Lung (tissue), 12 donors: Measurements from ENCODE around the gene PTDSS2. TPM values are rescaled to one million over a fixed set of nuclear protein-coding genes. Genes with fewer than 3 reads are reported as not detected.

Source experiments
- ATAC-seq: fragments of 200-7000 bp; cut with Tn5 transposase; one replicate; pipeline ENCODE4 v1.9.1; 2020; ENCODE audit warnings: moderate number of reproducible peaks; ENCODE audit not compliant: insufficient read depth, low FRiP score
- DNase-seq, 3 donors: peaks; one replicate each; pipeline ENCODE4 v3.0.0-alpha.2; 2013 to 2017
- H3K27ac ChIP-seq, 2 donors: one replicate each; pipeline ENCODE4 v1.5.1; 2013; ENCODE audit warnings: mild to moderate bottlenecking in 2 of 2, moderate library complexity in 2 of 2, control low read depth in 1 of 2, inconsistent platforms in 1 of 2, low read depth in 1 of 2, low read length in 1 of 2
- H3K27me3 ChIP-seq, 3 donors: one replicate each; pipeline ENCODE4 v1.5.1; 2013; ENCODE audit warnings: low read length in 2 of 3; ENCODE audit not compliant: control insufficient read depth in 3 of 3, insufficient read depth in 3 of 3
- H3K36me3 ChIP-seq, 4 donors: one replicate each; pipeline ENCODE4 v1.5.1; 2013; ENCODE audit warnings: low read length in 4 of 4, mild to moderate bottlenecking in 1 of 4, moderate library complexity in 1 of 4; ENCODE audit not compliant: control insufficient read depth in 4 of 4, insufficient read depth in 4 of 4
- H3K4me1 ChIP-seq, 5 donors: one replicate each; pipeline ENCODE4 v1.5.1; 2013; ENCODE audit warnings: low read length in 5 of 5, mild to moderate bottlenecking in 2 of 5, moderate library complexity in 1 of 5; ENCODE audit not compliant: control insufficient read depth in 5 of 5, insufficient read depth in 5 of 5
- H3K4me3 ChIP-seq: one replicate; pipeline ENCODE4 v1.5.1; 2013; ENCODE audit warnings: mild to moderate bottlenecking, control low read depth, moderate library complexity
- H3K9ac ChIP-seq, 2 donors: one replicate each; pipeline ENCODE4 v1.5.1; 2013; ENCODE audit warnings: low read length in 2 of 2, control low read depth in 1 of 2; ENCODE audit not compliant: insufficient read depth in 1 of 2
- H3K9me3 ChIP-seq, 4 donors: one replicate each; pipeline ENCODE4 v1.5.1; 2013; ENCODE audit warnings: low read length in 3 of 4, mild to moderate bottlenecking in 1 of 4, moderate library complexity in 1 of 4; ENCODE audit not compliant: control insufficient read depth in 4 of 4, insufficient read depth in 3 of 4
- CTCF ChIP-seq: IDR thresholded peaks from 2 replicates; pipeline ENCODE4 v1.5.1; 2012; ENCODE audit warnings: mild to moderate bottlenecking; ENCODE audit errors: control extremely low read depth, extremely low read depth
- WGBS, 2 donors: extraction: QIAGEN DNeasy Blood & Tissue Kit; methylation state at CpG; one replicate each; pipeline ENCODE4 v1.1.7; 2013; 5-methylcytosine and 5-hydroxymethylcytosine counted together
- polyA plus RNA-seq, 2 donors: library from polyadenylated mRNA; stranded (reverse); fragments of 200-250 nt; gene quantifications; one replicate each; pipeline ENCODE4 v1.2.1, GENCODE V29; 2013
- total RNA-seq, 2 donors: library from RNA; depleted of rRNA in 1 of 2; stranded (reverse); fragments of >200 nt in 1 of 2; gene quantifications; one replicate each; pipeline ENCODE4 v1.2.1, GENCODE V29; 2014 to 2021
- donor health status: control.
- donor health status: control.
- donor health status: Bipolar disorder and iron deficiency.
- donor health status: healthy.
- donor health status: DM: yes; HTN: yes; CAD: no.

PTDSS2 gene
- total and polyA plus RNA-seq, 4 donors: 20.4 to 36.5 (median 28.1) TPM

GRCh38 chr11:534396-535209, 84.5 kb downstream of the PTDSS2 start:
- 8 to 11% methylated on average over 61 to 66 of the region's 66 CpGs for WGBS, 2 donors
- H3K27ac ChIP-seq: peak overlapping the region in 1 of 2 donors; percentile 30
- peak overlapping the region; percentile 73 for H3K4me3 ChIP-seq

GRCh38 chr11:535210-535518, 85.1 kb downstream of the PTDSS2 start:
- no peak for TF ChIP-seq CTCF
- Histone ChIP-seq H3K9me3 (peaks cover 0 to 2% (median 0%) of the 10 kb centered on the region in 4 donors), H3K9ac (no peak overlapping the region), H3K4me1 (peaks cover 0 to 23% (median 6%) of the 10 kb centered on the region in 5 donors), H3K4me3 (peak overlapping the region; percentile 73), H3K36me3 (peaks cover 0 to 27% (median 3%) of the 10 kb centered on the region in 4 donors), H3K27ac (peak overlapping the region in 1 of 2 donors; percentile 30), H3K27me3 (peaks cover 0 to 11% (median 10%) of the 10 kb centered on the region in 3 donors)
- no peak for ATAC-seq
- no peak for DNase-seq
- 0 to 1% methylated on average over 2 to 56 of the region's 56 CpGs for WGBS, 2 donors

More at GRCh38 chr11:534396-535209, 84.5 kb downstream of the PTDSS2 start:
- Histone ChIP-seq H3K9ac (peak overlapping the region in 1 of 2 donors; percentile 11), H3K4me1 (peaks cover 0 to 23% (median 6%) of the 10 kb centered on the region in 5 donors), H3K36me3 (peaks cover 0 to 30% (median 3%) of the 10 kb centered on the region in 4 donors), H3K27me3 (peaks cover 0 to 11% (median 10%) of the 10 kb centered on the region in 3 donors), H3K9me3 (peaks cover 0 to 2% (median 0%) of the 10 kb centered on the region in 4 donors)
- TF ChIP-seq CTCF: no peak
- no peak for DNase-seq
- ATAC-seq: no peak

GRCh38 chr11:535519-536454, 85.7 kb downstream of the PTDSS2 start, which contains the start of gene HRAS:
HRAS (minus strand) TSS chr11:535576.
- H3K27ac ChIP-seq: peak within 1 kb of the TSS; percentile 84 to 87
- H3K4me1 ChIP-seq: peaks cover 0 to 23% (median 6%) of the 10 kb centered on the region in 5 donors
- peaks cover 0 to 27% (median 3%) of the 10 kb centered on the region in 4 donors for H3K36me3 ChIP-seq
- WGBS, 2 donors: 1 to 2% methylated on average over 66 to 97 of the region's 97 CpGs
- H3K9ac ChIP-seq: peak within 1 kb of the TSS in 1 of 2 donors; percentile 11
- ATAC-seq (peak; percentile 89), DNase-seq (peak; percentile 95 to 98 (median 97))
- peaks cover 0 to 2% (median 0%) of the 10 kb centered on the region in 4 donors for H3K9me3 ChIP-seq
- H3K4me3 ChIP-seq: peak within 1 kb of the TSS; percentile 73
- TF ChIP-seq CTCF: no peak
- peaks cover 0 to 11% (median 10%) of the 10 kb centered on the region in 3 donors for H3K27me3 ChIP-seq
